Ammon's horn (tissue), 1 donor: ENCODE data around the gene MFAP1.
"Not testable (repeated sequence)": the region's sequence is repeated elsewhere in the genome, so short reads cannot be mapped to it uniquely, and the experiment has no call there.

Experiments
- DNase-seq: peaks from one replicate; pipeline ENCODE4 v3.0.0-alpha.2; 2016; ENCODE audit warnings: low spot score

Gene MFAP1

GRCh38 chr15:43824302-43825246 is at the start of gene MFAP1:
Gene MFAP1 (minus strand): TSS chr15:43824690. CDS start chr15:43824569, 121 bp downstream.
- DNase-seq, result peak; percentile 99

GRCh38 chr15:43873651-43874050 is 49.2 kb upstream of the MFAP1 start:
- no peak for DNase-seq

GRCh38 chr15:43872416-43873020 is 48.0 kb upstream of the MFAP1 start:
- peak; percentile 90 for DNase-seq

GRCh38 chr15:43871835-43872234 is 47.3 kb upstream of the MFAP1 start:
- no peak for DNase-seq

- no peak for DNase-seq
Observed at GRCh38 chr15:43868406-43868805, 43.9 kb upstream of the MFAP1 start.

- no peak for DNase-seq
Observed at GRCh38 chr15:43867096-43867495, 42.6 kb upstream of the MFAP1 start.

GRCh38 chr15:43866636-43867035 is 42.1 kb upstream of the MFAP1 start:
- not testable (repeated sequence) for DNase-seq

GRCh38 chr15:43859546-43859945 is 35.1 kb upstream of the MFAP1 start:
- DNase-seq, result no peak

- no peak for DNase-seq
Observed at GRCh38 chr15:43854801-43855200, 30.3 kb upstream of the MFAP1 start.

- DNase-seq, result no peak
Observed at GRCh38 chr15:43852607-43853006, 28.1 kb upstream of the MFAP1 start.

- no peak for DNase-seq
Observed at GRCh38 chr15:43851251-43851650, 26.8 kb upstream of the MFAP1 start.

GRCh38 chr15:43845421-43845820 is 20.9 kb upstream of the MFAP1 start:
- no peak for DNase-seq

- not testable (repeated sequence) for DNase-seq
Observed at GRCh38 chr15:43832485-43832884, 8.0 kb upstream of the MFAP1 start.

- DNase-seq, result not testable (repeated sequence)
Observed at GRCh38 chr15:43831519-43832052, 7.1 kb upstream of the MFAP1 start.

- not testable (repeated sequence) for DNase-seq
Observed at GRCh38 chr15:43830691-43831275, 6.3 kb upstream of the MFAP1 start.

- DNase-seq, result not testable (repeated sequence)
Observed at GRCh38 chr15:43829951-43830540, 5.6 kb upstream of the MFAP1 start.

- DNase-seq, result no peak
Observed at GRCh38 chr15:43828061-43828657, 3.7 kb upstream of the MFAP1 start.

GRCh38 chr15:43826508-43827341 is 2.2 kb upstream of the MFAP1 start, which contains the start of gene WDR76:
Gene WDR76 (plus strand): TSS chr15:43827002. CDS start chr15:43827033, 31 bp downstream.
- peak; percentile 69 for DNase-seq

GRCh38 chr15:43826029-43826507 is 1.6 kb upstream of the MFAP1 start:
- no peak for DNase-seq

GRCh38 chr15:43825305-43825704 is 815 bp upstream of the MFAP1 start:
- not testable (repeated sequence) for DNase-seq
